Subcutaneous abdominal adipose tissue (tissue), 5 donors: ENCODE data around the gene ADORA2B.
"Not testable (repeated sequence)": the region's sequence is repeated elsewhere in the genome, so short reads cannot be mapped to it uniquely, and the experiment has no call there.

Source experiments
- H3K27ac ChIP-seq: one replicate; pipeline ENCODE4 v1.7.0; 2013; ENCODE audit warnings: low read depth, mild to moderate bottlenecking, inconsistent platforms, low read length, moderate library complexity
- H3K27me3 ChIP-seq, 5 donors: one replicate each; pipeline ENCODE4 v1.7.0; 2013; ENCODE audit warnings: low read length in 5 of 5, inconsistent platforms in 1 of 5; ENCODE audit not compliant: control insufficient read depth in 5 of 5, insufficient read depth in 4 of 5
- H3K36me3 ChIP-seq, 5 donors: one replicate each; pipeline ENCODE4 v1.7.0; 2013; ENCODE audit warnings: low read length in 5 of 5; ENCODE audit not compliant: control insufficient read depth in 5 of 5, insufficient read depth in 5 of 5
- H3K4me1 ChIP-seq, 5 donors: one replicate each; pipeline ENCODE4 v1.7.0; 2013; ENCODE audit warnings: low read length in 5 of 5, mild to moderate bottlenecking in 3 of 5, moderate library complexity in 1 of 5; ENCODE audit not compliant: control insufficient read depth in 5 of 5, insufficient read depth in 5 of 5
- H3K4me3 ChIP-seq, 5 donors: one replicate each; pipeline ENCODE4 v1.7.0; 2013; ENCODE audit warnings: low read length in 5 of 5, low read depth in 1 of 5
- H3K9ac ChIP-seq, 5 donors: one replicate each; pipeline ENCODE4 v1.7.0; 2013; ENCODE audit warnings: low read length in 5 of 5, mild to moderate bottlenecking in 4 of 5, moderate library complexity in 3 of 5
- H3K9me3 ChIP-seq, 5 donors: one replicate each; pipeline ENCODE4 v1.7.0; 2013; ENCODE audit warnings: low read length in 5 of 5; ENCODE audit not compliant: control insufficient read depth in 5 of 5
- donor health status: healthy.
- donor health status: healthy.
- donor health status: healthy.
- donor health status: healthy.
- donor health status: healthy.

ADORA2B gene

DNA sequence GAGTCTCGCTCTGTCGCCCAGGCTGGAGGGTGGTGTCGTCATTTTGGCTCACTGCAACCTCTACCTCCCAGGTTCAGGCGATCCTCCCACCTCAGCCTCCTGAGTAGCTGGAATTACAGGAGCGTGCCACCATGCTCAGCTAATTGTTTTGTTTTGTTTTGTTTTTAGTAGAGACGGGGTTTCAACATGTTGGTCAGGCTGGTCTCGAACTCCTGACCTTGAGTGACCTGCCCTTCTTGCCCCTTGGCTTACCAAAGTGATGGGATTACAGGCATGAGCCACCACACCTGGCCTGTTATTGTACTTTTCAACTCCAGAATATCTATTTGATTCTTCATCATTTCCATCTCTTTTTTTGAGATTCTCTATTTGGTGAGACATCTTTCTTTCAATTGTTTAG, 9.0 kb upstream of the ADORA2B start:
- Histone ChIP-seq H3K27ac (no peak overlapping the region), H3K27me3 (no peaks in the 10 kb centered on the region), H3K9me3 (no peaks in the 10 kb centered on the region), H3K4me3 (no peak overlapping the region), H3K9ac (no peak overlapping the region), H3K36me3 (no peaks in the 10 kb centered on the region), H3K4me1 (no peaks in the 10 kb centered on the region)

DNA sequence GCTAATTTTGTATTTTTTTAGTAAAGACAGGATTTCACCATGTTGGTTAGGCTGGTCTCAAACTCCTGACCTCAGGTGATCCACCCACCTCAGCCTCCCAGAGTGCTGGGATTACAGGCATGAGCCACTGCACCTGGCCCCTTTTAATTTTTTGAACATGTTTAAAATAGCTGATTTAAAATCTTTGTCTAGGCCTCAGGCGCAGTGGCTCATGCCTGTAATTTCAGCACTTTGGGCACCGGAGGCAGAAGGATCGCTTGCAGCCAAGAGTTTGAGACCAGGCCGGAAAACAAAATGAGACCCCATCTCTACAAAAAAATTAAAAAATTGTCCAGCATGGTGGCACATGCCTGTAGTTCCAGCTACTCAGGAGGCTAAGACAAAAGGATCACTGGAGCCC, 8.4 kb upstream of the ADORA2B start:
- H3K27me3 ChIP-seq, H3K4me3 ChIP-seq, H3K9ac ChIP-seq, H3K36me3 ChIP-seq, H3K27ac ChIP-seq, H3K9me3 ChIP-seq, H3K4me1 ChIP-seq: not testable (repeated sequence)

DNA sequence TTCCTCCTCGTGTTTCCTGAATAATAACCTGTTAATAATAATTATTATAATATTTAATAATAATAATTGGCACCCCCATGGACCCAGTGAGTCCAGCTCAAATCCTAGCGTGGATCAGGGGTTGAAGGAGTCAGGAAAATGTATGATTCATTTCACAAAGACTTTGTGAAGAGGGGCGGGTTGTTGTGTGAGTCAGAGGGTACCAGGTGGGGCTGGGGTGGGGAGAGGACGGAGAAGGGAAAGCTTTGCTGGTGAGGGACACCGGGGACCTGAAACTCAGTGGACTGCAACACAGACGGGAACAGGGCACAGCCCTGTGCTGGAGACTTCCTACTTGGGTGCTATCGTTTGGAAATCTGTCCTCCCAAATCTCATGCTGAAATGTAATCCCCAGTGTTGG, 3.1 kb upstream of the ADORA2B start:
- peaks cover 2 to 35% (median 29%) of the 10 kb centered on the region in 5 donors for H3K4me1 ChIP-seq
- no peaks in the 10 kb centered on the region for H3K9me3 ChIP-seq
- H3K27ac ChIP-seq: no peak overlapping the region
- H3K36me3 ChIP-seq: no peaks in the 10 kb centered on the region
- peaks cover 4 to 15% (median 11%) of the 10 kb centered on the region in 5 donors for H3K27me3 ChIP-seq
- H3K4me3 ChIP-seq: no peak overlapping the region
- no peak overlapping the region for H3K9ac ChIP-seq

DNA sequence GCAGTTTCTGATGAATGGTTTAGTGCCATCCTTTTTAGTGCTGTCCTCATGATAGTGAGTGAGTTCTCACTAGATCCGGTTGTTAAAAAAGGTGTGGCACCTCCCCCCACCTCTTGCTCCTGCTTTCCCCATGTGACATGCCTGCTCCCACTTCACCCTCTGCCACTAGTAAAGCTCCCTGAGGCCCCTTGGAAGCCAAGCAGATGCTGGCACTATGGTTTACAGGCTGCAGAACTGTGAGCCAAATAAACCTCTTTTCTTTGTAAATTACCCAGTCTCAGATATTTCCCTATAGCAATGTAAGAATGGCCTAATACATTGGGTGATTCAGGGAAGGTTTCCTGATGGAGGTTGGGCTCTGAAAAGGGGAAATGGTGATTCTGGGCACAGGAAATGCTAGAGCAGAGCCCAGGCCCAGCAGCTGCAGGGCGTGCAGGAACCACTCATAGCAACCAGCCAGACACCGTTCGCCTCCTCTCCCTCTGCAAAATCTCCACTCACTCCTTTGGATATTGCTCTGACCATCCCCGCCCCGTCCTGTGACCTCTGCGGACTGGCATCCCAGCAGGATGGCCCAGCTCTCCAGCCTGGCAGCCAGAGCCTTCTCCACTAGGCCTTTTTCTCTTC, 2.6 kb upstream of the ADORA2B start:
- peaks cover 4 to 17% (median 11%) of the 10 kb centered on the region in 5 donors for H3K27me3 ChIP-seq
- H3K9ac ChIP-seq: no peak overlapping the region
- H3K9me3 ChIP-seq: no peaks in the 10 kb centered on the region
- no peak overlapping the region for H3K4me3 ChIP-seq
- H3K4me1 ChIP-seq: peaks cover 2 to 37% (median 29%) of the 10 kb centered on the region in 5 donors
- H3K36me3 ChIP-seq: no peaks in the 10 kb centered on the region
- no peak overlapping the region for H3K27ac ChIP-seq

DNA sequence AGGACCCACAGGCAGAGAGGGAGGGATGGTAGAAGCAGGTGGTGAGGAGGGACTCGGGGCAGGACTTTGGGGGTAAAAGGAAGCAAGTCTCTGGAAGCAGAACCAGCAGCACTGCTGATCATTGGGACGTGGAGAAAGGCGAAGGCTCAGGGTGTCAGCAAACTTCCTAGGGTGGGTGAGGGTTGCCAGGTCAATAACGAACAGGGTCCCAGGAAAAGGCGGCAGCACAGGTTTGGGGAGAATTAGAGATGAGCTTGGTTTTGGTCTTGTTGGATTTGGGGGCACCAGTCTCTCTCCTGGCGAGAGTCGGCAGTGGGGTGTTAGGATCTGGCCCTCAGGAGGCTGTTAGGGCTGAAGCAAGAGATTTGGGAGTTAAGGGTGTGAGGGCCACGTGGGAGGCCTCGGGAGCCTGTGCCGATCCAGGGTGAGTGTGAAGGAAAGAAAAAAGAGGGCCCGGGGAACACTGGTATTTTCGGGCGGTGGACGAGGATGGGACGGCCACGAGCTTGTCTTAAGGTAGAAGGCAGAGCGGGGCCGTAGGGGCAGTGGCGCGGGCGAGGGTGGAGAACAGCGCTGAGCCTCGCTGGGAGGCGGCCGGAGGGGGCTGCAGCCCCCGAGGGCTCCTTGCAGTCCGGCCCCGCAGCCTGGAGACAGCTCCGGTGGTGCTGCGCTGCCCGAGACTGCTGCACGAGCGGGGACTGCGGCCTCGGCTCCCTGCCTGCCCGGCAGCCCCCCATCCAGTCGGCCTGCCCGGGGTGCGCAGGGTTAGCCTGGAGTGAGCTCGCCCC, 765 bp upstream of the ADORA2B start:
- H3K27me3 ChIP-seq: peaks cover 4 to 17% (median 11%) of the 10 kb centered on the region in 5 donors

DNA sequence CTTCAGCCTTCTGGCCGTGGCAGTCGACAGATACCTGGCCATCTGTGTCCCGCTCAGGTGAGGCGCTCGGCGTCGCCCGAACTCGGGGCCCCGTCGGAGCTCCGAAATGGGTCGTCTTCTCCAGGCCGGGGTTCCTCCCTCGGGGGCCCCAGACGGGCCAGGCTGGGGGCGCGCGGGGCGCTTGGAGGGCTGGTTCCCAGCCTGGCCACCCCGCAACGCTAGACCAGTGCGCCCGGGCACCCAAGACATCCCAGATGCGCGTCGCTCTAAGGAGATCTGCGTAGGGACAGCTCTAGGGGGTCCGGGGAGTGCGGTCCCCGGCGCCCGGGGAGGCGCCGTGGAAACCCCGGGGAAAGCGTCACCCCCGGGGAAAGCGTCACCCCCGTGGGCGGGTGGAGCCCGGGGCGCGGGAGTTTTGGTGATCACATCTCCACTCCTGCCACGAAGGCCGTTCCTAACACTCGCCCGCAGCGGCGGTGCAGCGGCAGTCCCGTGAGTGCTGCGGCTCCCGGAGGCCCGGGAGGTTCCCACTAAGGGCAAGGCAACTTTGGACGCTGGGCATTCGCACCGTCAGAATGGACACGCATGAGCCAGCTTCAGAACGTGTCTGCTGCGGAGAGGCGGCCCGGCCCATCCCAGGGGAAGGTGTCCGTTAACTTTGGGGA, 729 bp downstream of the ADORA2B start:
- peaks cover 4 to 17% (median 11%) of the 10 kb centered on the region in 5 donors for H3K27me3 ChIP-seq
- peak overlapping the region; percentile 58 to 77 (median 76) for H3K4me3 ChIP-seq
- peak overlapping the region in 2 of 5 donors; percentile 37 to 40 for H3K9ac ChIP-seq
- no peak overlapping the region for H3K27ac ChIP-seq
- no peaks in the 10 kb centered on the region for H3K9me3 ChIP-seq
- H3K4me1 ChIP-seq: peaks cover 2 to 37% (median 29%) of the 10 kb centered on the region in 5 donors
- H3K36me3 ChIP-seq: no peaks in the 10 kb centered on the region

More for the DNA sequence above, 765 bp upstream of the ADORA2B start:
- Histone ChIP-seq H3K9me3 (no peaks in the 10 kb centered on the region), H3K27ac (no peak overlapping the region), H3K9ac (peak overlapping the region in 4 of 5 donors; percentile 7 to 47 (median 23)), H3K4me3 (peak overlapping the region in 4 of 5 donors; percentile 72 to 77 (median 76)), H3K36me3 (no peaks in the 10 kb centered on the region), H3K4me1 (peaks cover 2 to 37% (median 29%) of the 10 kb centered on the region in 5 donors)

DNA sequence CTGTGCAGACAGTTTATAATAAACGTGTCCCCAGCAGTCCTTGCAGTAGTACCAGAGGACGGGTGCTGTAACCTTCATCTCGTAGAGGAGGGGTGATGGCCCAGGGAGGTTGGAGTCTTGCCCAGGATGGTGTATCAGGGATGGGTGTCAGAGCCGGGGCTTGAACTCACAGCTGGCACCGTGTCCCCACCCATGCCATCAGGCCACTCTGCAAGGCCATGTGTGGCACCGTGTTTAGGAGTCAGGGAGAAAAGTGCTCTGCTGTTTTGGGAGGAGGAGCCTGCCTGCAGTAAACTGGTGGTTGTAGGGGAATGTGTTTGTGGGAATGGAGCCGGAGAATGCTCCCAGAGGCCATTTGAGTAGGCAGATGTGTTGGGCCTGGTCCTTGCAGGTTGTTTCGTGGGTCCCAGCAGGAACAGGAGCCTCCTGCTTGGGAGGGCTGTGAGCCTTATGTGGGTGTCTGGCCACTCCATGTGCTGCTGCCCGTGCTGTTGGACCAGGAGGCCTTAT, 1.7 kb downstream of the ADORA2B start:
- Histone ChIP-seq H3K4me3 (no peak overlapping the region), H3K27ac (no peak overlapping the region), H3K4me1 (peaks cover 2 to 37% (median 29%) of the 10 kb centered on the region in 5 donors), H3K9ac (no peak overlapping the region), H3K36me3 (no peaks in the 10 kb centered on the region), H3K9me3 (no peaks in the 10 kb centered on the region), H3K27me3 (peaks cover 4 to 17% (median 11%) of the 10 kb centered on the region in 5 donors)

DNA sequence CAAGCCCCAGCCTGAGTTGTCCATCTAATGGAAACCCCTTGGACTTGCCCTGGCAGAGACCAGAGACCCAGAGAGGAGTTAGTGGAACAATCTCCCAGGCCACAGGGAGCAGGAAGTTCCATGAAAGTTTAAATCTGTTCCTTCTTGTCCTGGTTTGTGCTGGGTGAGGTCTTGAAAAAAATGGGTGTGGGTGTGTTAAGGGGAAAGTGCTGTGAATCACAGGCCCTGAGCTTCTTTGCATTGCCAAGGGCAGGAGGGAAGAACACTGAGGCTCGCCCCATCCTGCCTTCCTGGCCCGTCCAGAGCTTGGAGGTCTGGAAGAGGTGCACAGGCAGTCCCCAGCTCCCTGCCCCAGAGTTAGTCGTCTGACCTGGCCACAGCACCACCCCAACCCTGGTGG, 2.3 kb downstream of the ADORA2B start:
- H3K36me3 ChIP-seq: no peaks in the 10 kb centered on the region

DNA sequence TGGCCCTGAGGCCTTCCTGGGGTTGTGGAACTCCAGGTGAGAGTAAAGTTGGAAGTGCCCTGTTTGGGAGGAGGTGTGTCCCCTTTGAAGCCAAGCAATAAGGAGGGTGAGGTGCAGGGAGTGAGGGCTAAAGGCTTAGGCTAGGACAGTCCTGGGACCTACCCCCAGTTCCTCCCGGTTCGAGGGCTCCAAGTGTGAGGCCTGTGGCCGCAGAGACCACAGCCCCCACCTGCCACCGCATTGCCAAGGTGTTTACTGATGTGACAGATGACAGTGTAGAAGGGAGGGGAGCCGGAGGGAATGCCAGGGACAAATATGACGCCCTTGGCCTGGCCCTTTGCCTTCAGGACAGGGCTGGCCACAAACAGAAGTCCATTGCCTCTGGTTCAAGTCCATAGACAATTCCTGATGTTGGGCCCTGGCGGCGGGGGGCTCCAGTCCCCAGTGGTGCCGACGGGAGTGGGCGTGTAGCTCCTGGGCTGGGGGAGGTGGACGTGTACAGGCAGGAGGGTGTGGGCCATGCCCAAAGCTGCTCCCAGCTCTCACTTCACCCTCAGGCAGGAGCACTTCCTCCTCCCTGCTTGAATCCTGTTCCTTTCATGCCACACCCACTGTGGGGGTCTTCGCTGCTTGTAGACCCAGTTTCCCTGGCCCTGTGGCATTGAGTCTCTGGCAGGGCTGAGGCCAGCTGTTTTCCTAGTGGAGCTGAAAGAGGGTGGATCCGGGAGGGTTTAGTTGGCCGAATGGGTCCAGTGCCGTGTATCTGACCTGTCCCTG, 3.2 kb downstream of the ADORA2B start:
- Histone ChIP-seq H3K9me3 (no peaks in the 10 kb centered on the region), H3K36me3 (no peaks in the 10 kb centered on the region), H3K27me3 (peaks cover 4 to 17% (median 11%) of the 10 kb centered on the region in 5 donors), H3K4me1 (peaks cover 2 to 31% (median 25%) of the 10 kb centered on the region in 5 donors), H3K9ac (no peak overlapping the region), H3K27ac (no peak overlapping the region), H3K4me3 (no peak overlapping the region)

More for the DNA sequence above, 2.3 kb downstream of the ADORA2B start:
- Histone ChIP-seq H3K4me1 (peaks cover 2 to 37% (median 29%) of the 10 kb centered on the region in 5 donors), H3K9ac (no peak overlapping the region), H3K4me3 (no peak overlapping the region), H3K9me3 (no peaks in the 10 kb centered on the region), H3K27me3 (peaks cover 4 to 17% (median 11%) of the 10 kb centered on the region in 5 donors), H3K27ac (no peak overlapping the region)
